Keratinocyte (primary cell): Measurements from ENCODE around the gene MFSD1. TPM values are rescaled to one million over a fixed set of nuclear protein-coding genes. Genes with fewer than 3 reads are reported as not detected.

Experiments
- DNase-seq: peaks from one replicate; pipeline ENCODE4 v3.0.0-alpha.2; 2011; ENCODE audit warnings: low read depth, missing footprints, low spot score
- FAIRE-seq: peaks from 2 replicates; lab custom pipeline; 2011; peaks lifted over from hg19 to GRCh38; lab: Jason Lieb, UNC
- H2AFZ ChIP-seq: 2 replicates; pipeline ENCODE4 v1.6.0; 2012; ENCODE audit warnings: low read length, control low read depth, inconsistent platforms; ENCODE audit not compliant: control insufficient read depth
- H3K27ac ChIP-seq: 2 replicates; pipeline ENCODE4 v1.5.1; 2011; ENCODE audit warnings: low read length; ENCODE audit not compliant: control insufficient read depth, insufficient read depth
- H3K27me3 ChIP-seq: 3 replicates; pipeline ENCODE4 v1.6.0; 2011; ENCODE audit warnings: low read length; ENCODE audit not compliant: control insufficient read depth, insufficient read depth; ENCODE audit errors: extremely low read depth
- H3K36me3 ChIP-seq, 2 experiments: 2 replicates in 1 of 2; 3 replicates in 1 of 2; pipeline ENCODE4 v1.5.1; 2011; ENCODE audit warnings: low read length in 2 of 2, mild to moderate bottlenecking in 1 of 2; ENCODE audit not compliant: control insufficient read depth in 2 of 2, insufficient read depth in 2 of 2; ENCODE audit errors: extremely low read depth in 1 of 2
- H3K4me1 ChIP-seq: 3 replicates; pipeline ENCODE4 v1.5.1; 2011; ENCODE audit warnings: low read length; ENCODE audit not compliant: control insufficient read depth, insufficient read depth; ENCODE audit errors: extremely low read depth
- H3K4me2 ChIP-seq: 3 replicates; pipeline ENCODE4 v1.6.0; 2011; ENCODE audit warnings: low read depth, low read length; ENCODE audit not compliant: control insufficient read depth, insufficient read depth; ENCODE audit errors: extremely low read depth
- H3K4me3 ChIP-seq, 3 experiments: fragments of 200-600 bp in 1 of 3; sonication (generic) in 1 of 3; 2 replicates in 2 of 3; 3 replicates in 1 of 3; pipeline ENCODE4 v1.5.1; 2011 to 2016; ENCODE audit warnings: low read length in 3 of 3, mild to moderate bottlenecking in 3 of 3, control low read depth in 2 of 3, inconsistent platforms in 1 of 3, low read depth in 1 of 3, mixed read lengths in 1 of 3, mixed run types in 1 of 3, moderate library complexity in 1 of 3; ENCODE audit not compliant: control insufficient read depth in 2 of 3, insufficient read depth in 2 of 3; ENCODE audit errors: extremely low read depth in 1 of 3
- H3K79me2 ChIP-seq: 2 replicates; pipeline ENCODE4 v1.6.0; 2012; ENCODE audit warnings: low read length; ENCODE audit not compliant: control insufficient read depth, insufficient read depth
- H3K9ac ChIP-seq: 3 replicates; pipeline ENCODE4 v1.6.0; 2011; ENCODE audit warnings: low read length; ENCODE audit not compliant: control insufficient read depth, insufficient read depth; ENCODE audit errors: extremely low read depth
- H3K9me1 ChIP-seq: 3 replicates; pipeline ENCODE4 v1.6.0; 2011; ENCODE audit warnings: low read length; ENCODE audit not compliant: control insufficient read depth, insufficient read depth; ENCODE audit errors: extremely low read depth
- H3K9me3 ChIP-seq: 2 replicates; pipeline ENCODE4 v1.5.1; 2012; ENCODE audit warnings: low read depth, low read length; ENCODE audit not compliant: control insufficient read depth
- H4K20me1 ChIP-seq: 3 replicates; pipeline ENCODE4 v1.6.0; 2011; ENCODE audit warnings: low read length; ENCODE audit not compliant: control insufficient read depth, insufficient read depth; ENCODE audit errors: extremely low read depth
- CTCF ChIP-seq, 3 experiments: IDR thresholded peaks in 1 of 3; conservative IDR thresholded peaks in 1 of 3; optimal IDR thresholded peaks in 1 of 3; 2 replicates in 2 of 3; 3 replicates in 1 of 3; pipeline versions ENCODE3 to v1.5.1; 2011; ENCODE audit warnings: low read length in 3 of 3, mild to moderate bottlenecking in 3 of 3, moderate library complexity in 2 of 3, control low read depth in 1 of 3, inconsistent platforms in 1 of 3; ENCODE audit not compliant: insufficient read depth in 2 of 3; ENCODE audit errors: extremely low read depth in 1 of 3
- EZH2 ChIP-seq: IDR thresholded peaks from one replicate; pipeline ENCODE4 v1.6.1; 2012; ENCODE audit warnings: inconsistent platforms, mild to moderate bottlenecking, low read length, moderate library complexity
- dilution Hi-C: fragments of 300-500 bp; cut with MboI; formaldehyde crosslinking; loops from one replicate; pipeline ENCODE4 v1.7.0; 2020; ENCODE audit warnings: low sequenced_read_pairs; ENCODE audit not compliant: extremely low pct_ligation_motif_present
- polyA plus RNA-seq, 5 experiments: library from polyadenylated mRNA; depleted of rRNA in 3 of 5; stranded (reverse) in 3 of 5; stranded (forward) in 1 of 5; unstranded in 1 of 5; fragments of >200 nt; gene quantifications; 1 replicate in 1 of 5; 2 replicates in 3 of 5; 3 replicates in 1 of 5; pipeline versions ENCODE4 v1.2.1 to v1.2.3, GENCODE V29; 2011 to 2012; ENCODE audit warnings: missing spikeins in 2 of 5, low read depth in 1 of 5, low replicate concordance in 1 of 5

MFSD1 gene
- polyA plus RNA-seq, 1 donor (not counting 4 experiments of a cell fraction or from before 2014, with no cell fraction given) = 49.8 TPM

- H2AFZ ChIP-seq = no peak overlapping the region
Observed at GRCh38 chr3:158841387-158841786, 39.5 kb downstream of the MFSD1 start.

GRCh38 chr3:158842976-158843375 is 41.1 kb downstream of the MFSD1 start:
- dilution Hi-C loops = no loop called here
- FAIRE-seq = no peak
- no peaks in the 10 kb centered on the region for H3K9me3 ChIP-seq

More at GRCh38 chr3:158841387-158841786, 39.5 kb downstream of the MFSD1 start:
- H3K9me1 ChIP-seq = no peaks in the 10 kb centered on the region
- H4K20me1 ChIP-seq = no peaks in the 10 kb centered on the region
- dilution Hi-C loops = no loop called here
- H3K27me3 ChIP-seq = no peaks in the 10 kb centered on the region
- no peaks in the 10 kb centered on the region for H3K36me3 ChIP-seq
- H3K9ac ChIP-seq = no peak overlapping the region
- no peak overlapping the region for H3K4me3 ChIP-seq
- H3K4me1 ChIP-seq = no peaks in the 10 kb centered on the region
- TF ChIP-seq EZH2 (no peak), CTCF (optimal IDR thresholded peaks at IDR 0.05 in 1 of 3, IDR thresholded peaks at IDR 0.05 in 1 of 3, conservative IDR thresholded peaks at IDR 0.05 in 1 of 3; ENCODE audit: extremely low read depth in 1 of 3, insufficient read depth in 2 of 3, low read length in 3 of 3) (no peak)
- H3K79me2 ChIP-seq = no peaks in the 10 kb centered on the region
- DNase-seq = no peak
- no peak overlapping the region for H3K4me2 ChIP-seq
- FAIRE-seq = no peak
- no peaks in the 10 kb centered on the region for H3K9me3 ChIP-seq
- H3K27ac ChIP-seq = no peak overlapping the region

More at GRCh38 chr3:158842976-158843375, 41.1 kb downstream of the MFSD1 start:
- no peak for DNase-seq
- H3K4me1 ChIP-seq = no peaks in the 10 kb centered on the region
- no peaks in the 10 kb centered on the region for H3K27me3 ChIP-seq
- H4K20me1 ChIP-seq = no peaks in the 10 kb centered on the region
- H3K9me1 ChIP-seq = no peaks in the 10 kb centered on the region
- no peak for TF ChIP-seq CTCF (optimal IDR thresholded peaks at IDR 0.05 in 1 of 3, IDR thresholded peaks at IDR 0.05 in 1 of 3, conservative IDR thresholded peaks at IDR 0.05 in 1 of 3; ENCODE audit: extremely low read depth in 1 of 3, insufficient read depth in 2 of 3, low read length in 3 of 3)
- TF ChIP-seq EZH2 = no peak
- no peaks in the 10 kb centered on the region for H3K79me2 ChIP-seq
- no peak overlapping the region for H3K9ac ChIP-seq
- H3K27ac ChIP-seq = no peak overlapping the region
- H3K36me3 ChIP-seq = no peaks in the 10 kb centered on the region
- no peak overlapping the region for H3K4me3 ChIP-seq
- no peak overlapping the region for H2AFZ ChIP-seq
- H3K4me2 ChIP-seq = no peak overlapping the region
